Suprapubic skin (tissue), 4 donors: Measurements from ENCODE around the gene NCBP3. TPM values are rescaled to one million over a fixed set of nuclear protein-coding genes. Genes with fewer than 3 reads are reported as not detected.

Experiments used
- DNase-seq, 2 donors: peaks; one replicate each; pipeline ENCODE4 v3.0.0-alpha.2; 2019; ENCODE audit warnings: low spot score in 2 of 2
- H3K27ac ChIP-seq: fragments of 200-600 bp; sonication (generic); one replicate; pipeline ENCODE4 v1.5.1; 2019
- H3K27me3 ChIP-seq: fragments of 200-600 bp; sonication (generic); one replicate; pipeline ENCODE4 v1.5.1; 2019
- H3K36me3 ChIP-seq: fragments of 200-600 bp; sonication (generic); one replicate; pipeline ENCODE4 v1.5.1; 2019
- H3K4me1 ChIP-seq: fragments of 200-600 bp; sonication (generic); one replicate; pipeline ENCODE4 v1.5.1; 2019
- H3K4me3 ChIP-seq: fragments of 200-600 bp; sonication (generic); one replicate; pipeline ENCODE4 v1.5.1; 2019; ENCODE audit warnings: mild to moderate bottlenecking
- H3K9me3 ChIP-seq: fragments of 200-600 bp; sonication (generic); one replicate; pipeline ENCODE4 v1.5.1; 2019
- CTCF ChIP-seq, 2 donors: fragments of 200-600 bp in 1 of 2; fragments of 450-650 bp in 1 of 2; sonication (generic) in 1 of 2; IDR thresholded peaks; one replicate each; pipeline ENCODE4 v1.5.1; 2016 to 2019; ENCODE audit warnings: antibody characterized with exemption in 2 of 2, mild to moderate bottlenecking in 1 of 2, moderate library complexity in 1 of 2
- EP300 ChIP-seq: sonication (generic); formaldehyde crosslinking; IDR thresholded peaks from one replicate; pipeline ENCODE4 v1.6.1; 2017; ENCODE audit warnings: antibody characterized with exemption
- POLR2A ChIP-seq, 2 donors: fragments of 450-650 bp; IDR thresholded peaks; one replicate each; pipeline ENCODE4 v1.6.1; 2017; ENCODE audit warnings: antibody characterized with exemption in 2 of 2, mild to moderate bottlenecking in 2 of 2, moderate library complexity in 2 of 2
- POLR2AphosphoS5 ChIP-seq, 3 donors: sonication (generic); formaldehyde crosslinking; IDR thresholded peaks; one replicate each; pipeline ENCODE4 v1.6.1; 2017; ENCODE audit warnings: antibody characterized with exemption in 3 of 3
- WGBS: methylation state at CpG from one replicate; pipeline ENCODE4 v1.1.5; 2018; 5-methylcytosine and 5-hydroxymethylcytosine counted together
- total RNA-seq, 4 donors: library from RNA; depleted of rRNA; stranded (reverse); fragments of >200 nt; gene quantifications; one replicate each; pipeline ENCODE4 v1.1.0, GENCODE V29; 2016

Gene NCBP3
- total RNA-seq, 4 donors from 2014 or later = 15.4 to 41.8 (median 26.1) TPM

- Histone ChIP-seq H3K36me3 (no peaks in the 10 kb centered on the region), H3K4me3 (no peak overlapping the region), H3K9me3 (no peaks in the 10 kb centered on the region), H3K27me3 (no peaks in the 10 kb centered on the region), H3K27ac (no peak overlapping the region), H3K4me1 (no peaks in the 10 kb centered on the region)
- no peak for DNase-seq
- TF ChIP-seq POLR2A (IDR thresholded peaks at IDR 0.05) (no peak), POLR2AphosphoS5 (IDR thresholded peaks at IDR 0.05) (no peak), CTCF (IDR thresholded peaks at IDR 0.05) (no peak), EP300 (no peak)
- WGBS = 85% methylated on average over 3 of the region's 3 CpGs
Observed at GRCh38 chr17:3773966-3774365, 72.1 kb downstream of the NCBP3 start.

GRCh38 chr17:3773511-3773910 is 72.5 kb downstream of the NCBP3 start:
- Histone ChIP-seq H3K27ac (no peak overlapping the region), H3K27me3 (no peaks in the 10 kb centered on the region), H3K4me1 (no peaks in the 10 kb centered on the region), H3K36me3 (no peaks in the 10 kb centered on the region), H3K4me3 (no peak overlapping the region), H3K9me3 (no peaks in the 10 kb centered on the region)
- 72% methylated on average over 5 of the region's 5 CpGs for WGBS
- no peak for DNase-seq
- TF ChIP-seq CTCF (IDR thresholded peaks at IDR 0.05) (no peak), POLR2AphosphoS5 (IDR thresholded peaks at IDR 0.05) (no peak), EP300 (no peak), POLR2A (IDR thresholded peaks at IDR 0.05) (no peak)

DNA sequence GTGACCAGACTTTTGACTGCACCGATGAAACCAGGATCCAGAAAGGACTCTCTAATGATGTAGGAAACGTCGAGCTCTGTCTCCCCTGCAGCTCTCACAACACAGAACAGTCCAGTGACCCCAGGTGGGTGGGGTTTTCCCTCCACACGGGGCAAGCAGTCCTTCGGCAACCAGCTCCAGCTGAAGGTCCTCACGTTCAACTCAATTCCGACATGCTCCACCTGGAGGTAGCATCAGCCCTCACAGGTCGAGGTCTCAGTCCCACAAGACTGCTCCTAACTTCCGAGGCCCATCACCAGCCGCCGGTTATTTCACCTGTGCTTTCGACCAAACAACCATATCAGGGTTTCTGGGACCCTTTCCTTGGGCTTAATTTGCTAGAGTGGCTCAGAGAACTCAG is 73.3 kb downstream of the NCBP3 start:
- 84% methylated on average over 11 of the region's 12 CpGs for WGBS
- Histone ChIP-seq H3K36me3 (no peaks in the 10 kb centered on the region), H3K9me3 (no peaks in the 10 kb centered on the region), H3K27me3 (no peaks in the 10 kb centered on the region), H3K4me3 (no peak overlapping the region), H3K4me1 (no peaks in the 10 kb centered on the region), H3K27ac (no peak overlapping the region)
- TF ChIP-seq POLR2AphosphoS5 (IDR thresholded peaks at IDR 0.05) = no peak
- TF ChIP-seq CTCF (IDR thresholded peaks at IDR 0.05) = no peak
- no peak for TF ChIP-seq EP300
- no peak for TF ChIP-seq POLR2A (IDR thresholded peaks at IDR 0.05)
- DNase-seq = no peak

DNA sequence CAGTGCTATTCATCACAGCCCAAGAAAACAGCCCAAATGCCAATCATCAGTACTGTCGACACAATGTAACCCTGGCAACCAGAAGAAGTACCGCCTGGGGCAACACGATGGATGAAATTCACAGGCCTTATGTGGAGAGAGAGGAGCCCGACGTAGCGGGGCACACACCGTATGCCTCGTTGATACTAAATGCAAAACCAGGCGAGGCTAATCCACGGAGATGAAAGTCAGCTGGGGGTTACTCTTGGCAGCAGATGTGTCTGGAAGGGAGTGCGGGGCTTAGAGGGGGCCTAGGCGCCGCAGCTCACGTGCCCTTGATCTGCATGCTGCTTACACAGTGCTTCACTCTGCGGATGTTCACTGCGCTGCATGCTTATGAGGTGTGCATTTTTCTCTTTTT is 74.9 kb downstream of the NCBP3 start:
- no peaks in the 10 kb centered on the region for H3K4me1 ChIP-seq
- no peaks in the 10 kb centered on the region for H3K36me3 ChIP-seq
- TF ChIP-seq CTCF (IDR thresholded peaks at IDR 0.05) (no peak), POLR2AphosphoS5 (IDR thresholded peaks at IDR 0.05) (no peak), EP300 (no peak), POLR2A (IDR thresholded peaks at IDR 0.05) (no peak)
- H3K27me3 ChIP-seq = no peaks in the 10 kb centered on the region
- no peak overlapping the region for H3K27ac ChIP-seq
- H3K9me3 ChIP-seq = peaks cover 3% of the 10 kb centered on the region
- DNase-seq = no peak
- WGBS = 57% methylated on average over 16 of the region's 16 CpGs
- H3K4me3 ChIP-seq = no peak overlapping the region

DNA sequence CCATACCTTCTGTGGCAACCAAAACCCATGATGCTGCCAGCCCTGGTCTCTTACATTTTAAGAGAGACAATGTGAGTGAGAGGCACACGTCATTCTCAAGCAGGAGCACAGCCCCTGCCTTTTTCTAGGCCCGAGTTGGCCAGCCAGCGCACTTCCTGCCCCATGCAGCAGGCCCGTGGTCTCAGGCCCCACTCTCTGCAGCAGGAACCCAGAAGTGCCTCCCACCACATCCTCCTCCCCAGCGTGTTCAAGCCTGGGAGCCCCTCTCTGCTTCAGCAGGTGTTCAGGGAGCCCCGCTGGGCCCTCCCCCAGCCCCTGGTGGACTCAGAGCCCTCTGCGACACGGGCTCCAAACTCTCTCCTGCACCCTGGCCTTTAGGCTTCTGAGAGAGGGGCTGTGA is 75.6 kb downstream of the NCBP3 start:
- H3K4me3 ChIP-seq = no peak overlapping the region
- WGBS = 66% methylated on average over 7 of the region's 8 CpGs
- H3K27ac ChIP-seq = no peak overlapping the region
- no peak for DNase-seq
- no peaks in the 10 kb centered on the region for H3K4me1 ChIP-seq
- no peaks in the 10 kb centered on the region for H3K27me3 ChIP-seq
- H3K9me3 ChIP-seq = peaks cover 3% of the 10 kb centered on the region
- no peaks in the 10 kb centered on the region for H3K36me3 ChIP-seq
- TF ChIP-seq POLR2A (IDR thresholded peaks at IDR 0.05) (no peak), POLR2AphosphoS5 (IDR thresholded peaks at IDR 0.05) (no peak), EP300 (no peak), CTCF (IDR thresholded peaks at IDR 0.05) (no peak)
